OCI-LY1 (cell line): ENCODE measurements around the gene MAPK12.
"Not testable (repeated sequence)": the region's sequence is repeated elsewhere in the genome, so short reads cannot be mapped to it uniquely, and the experiment has no call there.

Source experiments
- H2AFZ ChIP-seq: fragments of 200-600 bp; sonication (generic), shearing (Covaris generic); 2 replicates; pipeline ENCODE4 v1.6.0; 2014; ENCODE audit warnings: antibody characterized with exemption, mild to moderate bottlenecking, low read length
- H3F3A ChIP-seq: fragments of 200-600 bp; sonication (generic), shearing (Covaris generic); 2 replicates; pipeline ENCODE4 v1.6.0; 2014; ENCODE audit warnings: mild to moderate bottlenecking, antibody characterized with exemption, low read length, moderate library complexity; ENCODE audit not compliant: insufficient read depth
- H3K27ac ChIP-seq: fragments of 200-600 bp; sonication (generic); 2 replicates; pipeline ENCODE4 v1.5.1; 2014; ENCODE audit warnings: low read length, mixed run types, mild to moderate bottlenecking, low read depth; ENCODE audit not compliant: poor library complexity, severe bottlenecking
- H3K27me3 ChIP-seq: fragments of 200-600 bp; sonication (generic); 2 replicates; pipeline ENCODE4 v1.6.0; 2014; ENCODE audit warnings: antibody characterized with exemption, mild to moderate bottlenecking, low read length, moderate library complexity; ENCODE audit not compliant: insufficient read depth
- H3K36me3 ChIP-seq: fragments of 200-600 bp; sonication (generic); 2 replicates; pipeline ENCODE4 v1.6.1; 2014; ENCODE audit warnings: mild to moderate bottlenecking, antibody characterized with exemption, low read length, moderate library complexity, mixed read lengths; ENCODE audit not compliant: insufficient read depth
- H3K4me1 ChIP-seq: fragments of 200-600 bp; sonication (generic); 2 replicates; pipeline ENCODE4 v1.5.1; 2014; ENCODE audit warnings: mild to moderate bottlenecking, low read length, moderate library complexity; ENCODE audit not compliant: insufficient read depth, severe bottlenecking
- H3K4me2 ChIP-seq: fragments of 200-600 bp; sonication (generic), shearing (Covaris generic); 2 replicates; pipeline ENCODE4 v1.6.1; 2014; ENCODE audit warnings: low read length
- H3K4me3 ChIP-seq: fragments of 200-600 bp; sonication (generic); 2 replicates; pipeline ENCODE4 v1.5.1; 2014; ENCODE audit warnings: low read length, low read depth, mild to moderate bottlenecking, mixed read lengths; ENCODE audit not compliant: poor library complexity, severe bottlenecking
- H3K79me2 ChIP-seq: fragments of 200-600 bp; shearing (Covaris generic); 2 replicates; pipeline ENCODE4 v1.6.1; 2016; ENCODE audit warnings: mixed run types, low read length, mixed read lengths; ENCODE audit not compliant: insufficient read depth
- H3K9ac ChIP-seq: fragments of 200-600 bp; sonication (generic), shearing (Covaris generic); 2 replicates; pipeline ENCODE4 v1.6.1; 2014; ENCODE audit warnings: mild to moderate bottlenecking, low read length, mixed read lengths
- H3K9me2 ChIP-seq: fragments of 200-600 bp; sonication (generic), shearing (Covaris generic); 2 replicates; pipeline ENCODE4 v1.6.1; 2014; ENCODE audit warnings: low read depth, mild to moderate bottlenecking, low read length, mixed read lengths
- H3K9me3 ChIP-seq: fragments of 200-600 bp; shearing (Covaris generic); 2 replicates; pipeline ENCODE4 v1.6.1; 2014; ENCODE audit warnings: low read length, mixed read lengths
- H4K20me1 ChIP-seq: fragments of 200-600 bp; sonication (generic), shearing (Covaris generic); 2 replicates; pipeline ENCODE4 v1.6.0; 2016; ENCODE audit warnings: mild to moderate bottlenecking, low read length; ENCODE audit not compliant: insufficient read depth
- EZH2 ChIP-seq: fragments of 200-600 bp; sonication (generic), shearing (Covaris generic); IDR thresholded peaks from 2 replicates; pipeline ENCODE4 v1.8.0; 2017; ENCODE audit warnings: borderline replicate concordance, mixed run types, mild to moderate bottlenecking, antibody characterized with exemption, low read length, moderate library complexity, mixed read lengths
- TF ChIP-seq, protein P1 (sequence below): fragments of 200-600 bp; sonication (generic), shearing (Covaris generic); IDR thresholded peaks from 2 replicates; pipeline ENCODE4 v1.5.1; 2017; ENCODE audit warnings: mild to moderate bottlenecking, antibody characterized with exemption, low read length, moderate library complexity, mixed read lengths

MAPK12 gene

DNA sequence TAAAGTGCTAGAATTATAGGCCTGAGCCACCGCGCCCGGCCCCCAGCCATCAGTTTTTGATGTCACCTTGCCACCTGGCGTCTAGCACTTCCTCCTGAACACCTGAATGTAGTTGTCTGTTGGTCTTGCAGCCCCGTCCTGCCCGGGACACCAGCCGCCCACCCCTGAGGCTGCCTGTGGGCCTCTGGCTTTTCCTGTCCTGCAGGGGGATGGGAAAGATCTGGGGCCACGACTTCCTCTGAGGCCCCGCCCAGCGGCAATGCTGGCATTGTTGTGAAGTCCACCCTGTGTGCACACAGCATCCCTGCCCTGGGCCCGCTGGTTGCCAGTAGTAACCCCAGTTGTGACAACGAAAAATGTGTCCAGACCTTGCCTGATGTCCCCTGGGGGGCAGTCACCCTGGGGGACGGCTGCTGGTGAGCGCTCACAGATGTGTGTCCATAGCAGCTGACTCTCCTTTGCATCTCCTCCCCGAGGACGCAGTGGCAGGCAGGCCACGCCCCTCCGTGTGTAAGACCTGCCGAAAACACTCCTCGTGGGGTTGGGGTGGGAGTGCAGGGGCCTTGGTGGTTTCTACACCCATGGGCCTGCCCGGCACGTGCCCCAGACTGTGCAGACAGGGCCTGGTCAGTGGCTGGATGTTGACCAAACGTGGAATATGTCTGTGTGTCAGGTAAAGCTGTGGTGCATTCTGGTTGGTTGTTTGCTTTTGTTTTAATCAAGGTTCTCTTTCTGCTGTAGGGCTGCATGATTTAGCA is 53.9 kb downstream of the MAPK12 start:
- H3K36me3 ChIP-seq, result peaks cover 77% of the 10 kb centered on the region
- no peak overlapping the region for H3K9ac ChIP-seq
- H3K9me2 ChIP-seq, result no peaks in the 10 kb centered on the region
- peaks cover 21% of the 10 kb centered on the region for H3K79me2 ChIP-seq
- no peaks in the 10 kb centered on the region for H3K27me3 ChIP-seq
- peak overlapping the region; percentile 71 for H3K27ac ChIP-seq
- no peak overlapping the region for H2AFZ ChIP-seq
- no peaks in the 10 kb centered on the region for H4K20me1 ChIP-seq
- H3F3A ChIP-seq, result no peaks in the 10 kb centered on the region
- no peaks in the 10 kb centered on the region for H3K9me3 ChIP-seq
- TF ChIP-seq EZH2, result no peak
- TF ChIP-seq, protein P1, sequence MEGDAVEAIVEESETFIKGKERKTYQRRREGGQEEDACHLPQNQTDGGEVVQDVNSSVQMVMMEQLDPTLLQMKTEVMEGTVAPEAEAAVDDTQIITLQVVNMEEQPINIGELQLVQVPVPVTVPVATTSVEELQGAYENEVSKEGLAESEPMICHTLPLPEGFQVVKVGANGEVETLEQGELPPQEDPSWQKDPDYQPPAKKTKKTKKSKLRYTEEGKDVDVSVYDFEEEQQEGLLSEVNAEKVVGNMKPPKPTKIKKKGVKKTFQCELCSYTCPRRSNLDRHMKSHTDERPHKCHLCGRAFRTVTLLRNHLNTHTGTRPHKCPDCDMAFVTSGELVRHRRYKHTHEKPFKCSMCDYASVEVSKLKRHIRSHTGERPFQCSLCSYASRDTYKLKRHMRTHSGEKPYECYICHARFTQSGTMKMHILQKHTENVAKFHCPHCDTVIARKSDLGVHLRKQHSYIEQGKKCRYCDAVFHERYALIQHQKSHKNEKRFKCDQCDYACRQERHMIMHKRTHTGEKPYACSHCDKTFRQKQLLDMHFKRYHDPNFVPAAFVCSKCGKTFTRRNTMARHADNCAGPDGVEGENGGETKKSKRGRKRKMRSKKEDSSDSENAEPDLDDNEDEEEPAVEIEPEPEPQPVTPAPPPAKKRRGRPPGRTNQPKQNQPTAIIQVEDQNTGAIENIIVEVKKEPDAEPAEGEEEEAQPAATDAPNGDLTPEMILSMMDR, result no peak
- no peak overlapping the region for H3K4me3 ChIP-seq
- H3K4me2 ChIP-seq, result no peak overlapping the region
- peaks cover 34% of the 10 kb centered on the region for H3K4me1 ChIP-seq

DNA sequence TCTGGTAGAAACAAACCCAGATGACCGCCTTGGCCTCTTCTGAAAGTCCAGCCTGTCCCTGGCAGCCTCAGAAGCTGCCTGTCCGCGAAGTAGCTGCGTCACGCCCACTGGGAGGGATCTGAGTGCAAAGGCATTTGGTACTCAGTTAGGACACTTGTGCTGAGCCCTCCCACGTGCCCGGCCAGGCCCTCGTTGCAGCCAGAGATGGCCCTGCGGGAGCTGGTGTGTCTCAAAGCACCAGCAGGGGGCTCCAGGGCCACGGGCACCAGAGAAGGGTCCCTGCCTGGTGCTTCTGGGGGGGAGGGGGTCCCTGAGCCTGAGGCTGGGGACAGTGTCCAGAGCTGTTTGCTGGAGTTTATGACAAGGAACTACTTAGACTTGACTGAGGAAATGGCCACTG is 54.9 kb downstream of the MAPK12 start:
- Histone ChIP-seq H2AFZ (no peak overlapping the region), H3K4me3 (no peak overlapping the region), H3K9me3 (no peaks in the 10 kb centered on the region), H3K79me2 (peaks cover 24% of the 10 kb centered on the region), H4K20me1 (no peaks in the 10 kb centered on the region), H3K36me3 (peaks cover 70% of the 10 kb centered on the region), H3K27ac (peak overlapping the region; percentile 71), H3F3A (no peaks in the 10 kb centered on the region), H3K27me3 (no peaks in the 10 kb centered on the region), H3K4me2 (no peak overlapping the region), H3K9me2 (no peaks in the 10 kb centered on the region), H3K4me1 (peaks cover 44% of the 10 kb centered on the region), H3K9ac (no peak overlapping the region)
- no peak for TF ChIP-seq EZH2
- TF ChIP-seq, protein P1, result peak; percentile 66

DNA sequence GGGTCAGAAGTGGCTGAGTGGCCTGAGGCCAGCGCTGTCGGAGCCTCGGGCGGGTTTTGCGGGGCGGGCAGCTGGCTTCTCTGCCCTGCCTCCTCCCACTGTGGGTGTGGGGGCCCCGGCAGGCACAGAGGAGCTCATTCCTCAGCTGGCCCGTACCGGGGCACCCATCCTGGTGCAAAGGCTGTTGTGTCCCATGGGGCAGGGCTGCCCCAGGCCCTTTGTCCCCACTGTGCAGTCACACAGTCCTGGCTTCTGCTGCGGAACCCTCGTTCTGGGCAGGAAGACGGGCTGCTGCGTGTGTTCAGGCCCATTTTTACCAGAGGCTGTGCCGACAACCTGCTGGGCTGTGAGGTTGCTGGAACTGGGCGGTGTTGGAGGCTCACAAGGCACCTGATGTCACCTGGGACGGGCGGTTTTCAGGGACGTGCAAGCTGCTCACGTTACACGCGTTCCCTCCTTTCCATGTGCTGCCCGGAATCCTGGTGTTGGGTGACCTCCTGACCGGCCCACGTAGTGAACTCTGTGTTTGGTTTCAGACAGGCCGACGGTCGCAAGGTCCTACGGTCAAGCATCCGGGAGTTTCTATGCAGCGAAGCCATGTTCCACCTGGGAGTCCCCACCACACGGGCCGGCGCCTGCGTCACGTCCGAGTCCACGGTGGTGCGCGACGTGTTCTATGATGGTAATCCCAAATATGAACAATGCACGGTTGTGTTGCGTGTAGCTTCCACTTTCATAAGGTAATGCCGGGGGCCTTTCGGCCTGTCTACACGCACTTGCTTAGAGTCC is 55.5 kb downstream of the MAPK12 start:
- Histone ChIP-seq H3K9ac (no peak overlapping the region), H3K36me3 (peaks cover 64% of the 10 kb centered on the region)

DNA sequence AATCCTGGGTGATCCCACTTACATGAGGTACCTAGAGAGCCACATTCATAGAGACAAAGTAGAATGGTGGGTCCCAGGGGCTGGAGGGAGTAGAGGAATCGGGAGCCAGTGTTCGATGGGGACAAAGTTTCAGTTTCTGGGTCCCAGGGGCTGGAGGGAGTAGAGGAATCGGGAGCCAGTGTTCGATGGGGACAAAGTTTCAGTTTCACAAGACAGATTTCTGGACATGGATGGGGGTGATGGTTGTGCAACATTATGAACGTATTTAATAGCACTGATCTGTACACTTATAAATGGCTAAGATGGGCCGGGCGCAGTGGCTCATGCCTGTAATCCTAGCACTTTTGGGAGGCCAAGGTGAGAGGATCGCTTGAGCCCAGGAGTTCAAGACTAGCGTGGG is 56.5 kb downstream of the MAPK12 start:
- not testable (repeated sequence) for H3K27me3 ChIP-seq, H3K4me3 ChIP-seq, H3K9me3 ChIP-seq, H3K9me2 ChIP-seq, H2AFZ ChIP-seq, H4K20me1 ChIP-seq, H3F3A ChIP-seq
- H3K9ac ChIP-seq, result peak overlapping the region; percentile 7; the same call in 1 of the 2 replicates
- peak overlapping the region; percentile 33 for H3K27ac ChIP-seq
- peaks cover 55% of the 10 kb centered on the region for H3K36me3 ChIP-seq
- peaks cover 47% of the 10 kb centered on the region for H3K4me1 ChIP-seq
- H3K79me2 ChIP-seq, result peaks cover 25% of the 10 kb centered on the region
- H3K4me2 ChIP-seq, result peak overlapping the region; percentile 40

More for the DNA sequence above, 55.5 kb downstream of the MAPK12 start:
- peaks cover 25% of the 10 kb centered on the region for H3K79me2 ChIP-seq
- H4K20me1 ChIP-seq, result no peaks in the 10 kb centered on the region
- no peaks in the 10 kb centered on the region for H3K9me2 ChIP-seq
- H3K27ac ChIP-seq, result peak overlapping the region; percentile 71
- no peaks in the 10 kb centered on the region for H3K27me3 ChIP-seq
- H3F3A ChIP-seq, result no peaks in the 10 kb centered on the region
- H3K9me3 ChIP-seq, result no peaks in the 10 kb centered on the region
- peaks cover 44% of the 10 kb centered on the region for H3K4me1 ChIP-seq
- no peak overlapping the region for H3K4me2 ChIP-seq
- TF ChIP-seq, protein P1, result no peak
- TF ChIP-seq EZH2, result no peak
- H2AFZ ChIP-seq, result no peak overlapping the region
- no peak overlapping the region for H3K4me3 ChIP-seq
